Stimulated activated CD8-positive, alpha-beta memory T cell treated with anti-CD3 and anti-CD28 coated beads, Interleukin-7, amount 100 ng/mL, for 1 hour (primary cell): ENCODE results near the gene FAM168B.

Experiments used
- DNase-seq, 2 donors: peaks; one replicate each; pipeline ENCODE4 v3.0.0-alpha.2; 2020; ENCODE audit warnings: low read depth in 2 of 2

Gene FAM168B

DNA sequence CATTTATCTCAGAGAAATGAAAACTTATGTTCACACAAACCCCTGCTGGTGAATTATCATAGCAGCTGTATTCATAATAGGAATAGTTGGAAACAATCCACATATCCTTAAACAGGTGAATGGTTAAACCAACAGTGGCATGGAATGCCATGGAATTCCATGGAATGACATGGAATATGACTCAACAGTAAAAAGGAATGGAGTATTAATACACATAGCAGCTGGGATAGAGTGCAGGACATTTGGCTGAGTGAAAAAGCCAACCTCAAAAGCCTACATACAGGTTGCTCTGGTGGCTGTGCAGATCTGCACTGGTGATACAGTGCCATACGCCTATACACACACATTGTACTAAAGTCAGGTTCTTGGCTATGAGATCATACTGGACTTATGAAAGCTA is 69.5 kb downstream of the FAM168B start:
- DNase-seq: no peak

- no peak for DNase-seq
Observed at GRCh38 chr2:131022731-131023130, 70.5 kb downstream of the FAM168B start.

DNA sequence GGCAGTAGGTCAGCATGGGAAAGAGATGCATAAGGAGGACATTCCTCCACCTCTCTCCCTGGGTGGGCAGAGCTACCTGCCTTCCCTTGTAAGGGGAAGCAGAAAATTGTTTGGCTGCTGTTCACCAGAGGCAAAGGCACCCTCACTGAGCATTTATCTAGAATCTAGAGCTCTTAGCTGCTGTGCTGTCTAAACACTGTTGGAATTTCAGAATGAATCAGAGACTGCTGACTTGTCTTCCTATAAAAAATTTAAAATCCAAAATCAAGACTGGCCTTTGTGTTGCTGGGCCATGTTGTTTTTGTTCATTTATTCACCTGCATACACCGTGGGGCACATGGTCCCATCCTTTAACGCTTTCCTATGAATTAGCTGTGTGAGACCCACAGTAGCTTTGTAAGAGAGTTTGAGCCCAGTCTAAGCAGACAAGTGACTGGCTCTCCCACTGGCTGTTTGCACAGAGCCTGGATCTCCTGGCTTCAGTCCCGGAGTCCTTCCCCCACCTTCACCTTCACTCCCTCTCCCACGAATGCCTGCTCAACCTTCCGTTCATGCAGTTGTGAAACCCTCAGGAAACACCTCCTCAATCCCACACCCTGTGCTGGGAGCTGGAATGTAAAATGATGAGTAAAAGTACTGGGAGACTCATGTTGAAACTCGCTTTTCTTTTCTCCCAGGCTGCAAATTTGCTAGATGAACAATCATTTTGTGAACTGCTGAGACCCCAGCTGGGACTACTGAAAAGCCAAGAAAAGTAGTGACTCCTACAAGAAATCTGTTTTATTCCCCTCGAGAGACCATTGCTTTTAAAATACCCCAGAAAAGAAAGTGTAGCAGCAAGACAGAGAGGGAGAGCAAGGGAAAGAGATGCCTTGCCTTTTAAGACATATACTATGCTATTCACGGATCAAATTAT is 76.2 kb downstream of the FAM168B start:
- DNase-seq: no peak

DNA sequence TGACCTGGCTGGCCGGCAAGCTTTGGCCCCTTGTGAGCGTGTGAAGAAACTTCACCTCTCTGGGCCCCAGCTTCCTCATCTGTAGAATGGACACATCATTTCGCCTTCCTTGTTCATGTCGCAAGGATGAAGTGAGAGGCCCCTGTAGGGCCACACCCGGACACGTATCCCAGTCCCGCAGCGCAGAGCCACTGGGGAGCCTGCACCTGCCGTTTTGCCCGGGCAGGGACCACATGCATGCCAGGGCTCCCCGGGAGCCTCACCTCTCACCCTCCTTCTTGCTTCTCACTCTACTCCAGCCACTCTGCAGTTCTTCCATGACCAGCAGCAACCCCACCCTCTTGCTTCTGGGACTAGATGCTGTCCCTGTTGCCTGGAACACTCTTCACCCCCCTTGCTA is 77.5 kb downstream of the FAM168B start:
- no peak for DNase-seq

DNA sequence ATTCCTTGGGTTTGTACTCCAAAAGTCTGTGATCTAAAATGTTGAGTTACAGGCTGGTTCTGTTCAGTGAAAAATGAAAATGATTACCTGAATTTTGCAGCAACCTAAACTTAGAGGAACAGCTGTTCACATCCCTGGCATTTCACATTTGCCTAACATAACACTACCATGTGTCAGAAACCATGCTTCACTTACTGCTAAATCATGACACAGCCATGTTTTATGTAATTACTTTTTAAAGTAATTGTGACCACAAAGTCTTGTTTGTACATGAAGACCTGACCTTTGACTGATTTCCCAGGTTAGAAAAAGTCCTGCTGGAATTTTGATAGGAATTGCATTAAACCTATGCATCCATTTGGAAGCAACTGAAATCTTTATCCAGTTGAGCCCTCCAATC is 79.1 kb downstream of the FAM168B start:
- no peak for DNase-seq

GRCh38 chr2:131011486-131011885 is 81.8 kb downstream of the FAM168B start:
- DNase-seq: no peak

- no peak for DNase-seq
Observed at GRCh38 chr2:131010566-131010965, 82.7 kb downstream of the FAM168B start.

GRCh38 chr2:131009713-131010475 is 83.4 kb downstream of the FAM168B start:
- DNase-seq: no peak

GRCh38 chr2:131008967-131009366 is 84.3 kb downstream of the FAM168B start:
- no peak for DNase-seq

GRCh38 chr2:131006561-131006960 is 86.7 kb downstream of the FAM168B start:
- DNase-seq: no peak

GRCh38 chr2:131005216-131005935 is 87.9 kb downstream of the FAM168B start:
- DNase-seq: no peak

GRCh38 chr2:131004446-131005209 is 88.6 kb downstream of the FAM168B start:
- no peak for DNase-seq

DNA sequence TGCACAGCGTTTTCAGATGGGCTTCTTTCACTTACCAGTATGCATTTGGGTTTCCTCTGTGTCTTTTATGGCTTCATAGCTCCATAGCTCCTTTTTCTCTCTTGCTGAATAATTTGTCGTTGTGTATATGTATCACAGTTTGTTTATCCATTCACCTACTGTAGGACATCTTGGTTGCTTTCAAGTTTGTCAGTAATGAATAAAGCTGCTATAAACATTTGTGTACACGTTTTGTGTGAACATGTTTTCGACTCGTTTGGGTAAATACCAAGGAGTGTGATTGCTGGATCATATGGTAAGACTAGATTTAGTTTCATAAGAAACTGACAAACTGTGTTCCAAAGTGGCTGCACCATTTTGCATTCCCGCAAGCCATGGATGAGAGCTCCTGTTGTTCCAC is 94.7 kb downstream of the FAM168B start:
- no peak for DNase-seq
